H1 (cell line): ENCODE results near the gene ARL3. TPM values are rescaled to one million over a fixed set of nuclear protein-coding genes. Genes with fewer than 3 reads are reported as not detected.
A peak's percentile ranks its signal among the peaks of the same experiment; 100 is the strongest.

ENCODE experiments used
- CTCF ChIA-PET: fragments of 300-600 bp; sonication (Branson Sonifier 250); formaldehyde crosslinking; loops from one replicate; lab custom pipeline; 2021; ENCODE audit not compliant: partially characterized antibody; lab: Charles Lee
- POLR2A ChIA-PET: fragments of 300-600 bp; sonication (Branson Sonifier 250); formaldehyde crosslinking; loops from one replicate; lab custom pipeline; 2021; ENCODE audit warnings: inconsistent platforms; ENCODE audit not compliant: partially characterized antibody; lab: Charles Lee
- DNase-seq, 2 experiments: peaks; one replicate each; pipeline versions ENCODE4 v3.0.0 to v3.0.0-alpha.2; 2010 to 2022; ENCODE audit warnings: low spot score in 2 of 2, low read depth in 1 of 2, mixed read lengths in 1 of 2
- FAIRE-seq: peaks from 2 replicates; lab custom pipeline; 2011; peaks lifted over from hg19 to GRCh38; lab: Jason Lieb, UNC
- H2AFZ ChIP-seq: 2 replicates; pipeline ENCODE4 v1.8.1; 2012; ENCODE audit warnings: low read length, inconsistent platforms
- H2AK5ac ChIP-seq: 2 replicates; pipeline ENCODE4 v1.6.1; 2013; ENCODE audit warnings: low read depth, low read length
- H2BK120ac ChIP-seq: replicated peaks from 2 replicates; pipeline ENCODE3; 2013; ENCODE audit warnings: low read depth, low read length, inconsistent platforms
- H2BK12ac ChIP-seq: 2 replicates; pipeline ENCODE4 v1.6.1; 2013; ENCODE audit warnings: low read depth, low read length
- H2BK15ac ChIP-seq: 2 replicates; pipeline ENCODE4 v1.6.1; 2013; ENCODE audit warnings: low read length
- H2BK20ac ChIP-seq: 2 replicates; pipeline ENCODE4 v1.6.1; 2013; ENCODE audit warnings: low read length
- H2BK5ac ChIP-seq: 2 replicates; pipeline ENCODE4 v1.6.1; 2013; ENCODE audit warnings: low read depth, low read length
- H3K14ac ChIP-seq: 2 replicates; pipeline ENCODE4 v1.6.1; 2013; ENCODE audit warnings: inconsistent platforms; ENCODE audit not compliant: insufficient read length
- H3K18ac ChIP-seq: 2 replicates; pipeline ENCODE4 v1.6.1; 2013; ENCODE audit warnings: low read length; ENCODE audit errors: extremely low read depth
- H3K23ac ChIP-seq: 2 replicates; pipeline ENCODE4 v1.6.1; 2013; ENCODE audit warnings: inconsistent platforms; ENCODE audit not compliant: insufficient read length
- H3K23me2 ChIP-seq: 2 replicates; pipeline ENCODE4 v1.6.1; 2013; ENCODE audit warnings: low read depth, low read length
- H3K27ac ChIP-seq: 2 replicates; pipeline ENCODE4 v1.6.1; 2011; ENCODE audit warnings: low read depth, low read length, inconsistent platforms
- H3K27me3 ChIP-seq, 4 experiments: replicated peaks in 1 of 4; 1 replicate in 1 of 4; 2 replicates in 3 of 4; pipeline versions ENCODE4 v1.6.1 to v1.8.1; 2011 to 2013; ENCODE audit warnings: low read length in 3 of 4, mild to moderate bottlenecking in 3 of 4, inconsistent platforms in 2 of 4, mixed read lengths in 2 of 4, moderate library complexity in 1 of 4; ENCODE audit not compliant: control insufficient read depth in 3 of 4, insufficient read depth in 3 of 4; ENCODE audit errors: extremely low read depth in 1 of 4
- H3K36me3 ChIP-seq, 4 experiments: 2 replicates each; pipeline versions ENCODE4 v1.6.1 to v1.8.1; 2011 to 2013; ENCODE audit warnings: mild to moderate bottlenecking in 4 of 4, low read length in 3 of 4, moderate library complexity in 2 of 4, control low read depth in 1 of 4, inconsistent platforms in 1 of 4; ENCODE audit not compliant: insufficient read depth in 4 of 4, control insufficient read depth in 2 of 4
- H3K4ac ChIP-seq: replicated peaks from 2 replicates; pipeline ENCODE3; 2013; ENCODE audit warnings: low read length, low read depth, mixed read lengths, inconsistent platforms; ENCODE audit not compliant: insufficient read length
- H3K4me1 ChIP-seq, 4 experiments: replicated peaks in 1 of 4; 1 replicate in 1 of 4; 2 replicates in 3 of 4; pipeline versions ENCODE4 v1.6.1 to v1.8.1; 2011 to 2013; ENCODE audit warnings: low read length in 3 of 4, inconsistent platforms in 2 of 4, mixed read lengths in 1 of 4; ENCODE audit not compliant: insufficient read depth in 4 of 4, control insufficient read depth in 3 of 4
- H3K4me2 ChIP-seq, 2 experiments: 2 replicates each; pipeline versions ENCODE4 v1.6.1 to v1.8.1; 2011 to 2013; ENCODE audit warnings: low read depth in 2 of 2, low read length in 2 of 2, control low read depth in 1 of 2, inconsistent platforms in 1 of 2, mild to moderate bottlenecking in 1 of 2; ENCODE audit not compliant: insufficient read depth in 1 of 2
- H3K4me3 ChIP-seq, 4 experiments: fragments of 200-600, 300-600 bp in 1 of 4; sonication (generic), shearing (Covaris generic), sonication (Bioruptor Twin) in 1 of 4; 2 replicates each; pipeline versions ENCODE4 v1.5.1 to v1.8.1; 2011 to 2016; ENCODE audit warnings: low read length in 4 of 4, low read depth in 3 of 4, control low read depth in 2 of 4, inconsistent platforms in 2 of 4, mild to moderate bottlenecking in 2 of 4, mixed read lengths in 1 of 4, moderate library complexity in 1 of 4; ENCODE audit not compliant: insufficient read depth in 2 of 4; ENCODE audit errors: extremely low read depth in 1 of 4
- H3K56ac ChIP-seq: replicated peaks from 2 replicates; pipeline ENCODE3; 2013; ENCODE audit warnings: low read depth, mild to moderate bottlenecking, mixed read lengths, low read length, inconsistent platforms; ENCODE audit not compliant: insufficient read length
- H3K79me1 ChIP-seq: 2 replicates; pipeline ENCODE4 v1.6.1; 2013; ENCODE audit warnings: low read depth, low read length, control low read depth
- H3K79me2 ChIP-seq, 2 experiments: 2 replicates each; pipeline versions ENCODE4 v1.6.1 to v1.8.1; 2012 to 2013; ENCODE audit warnings: low read length in 2 of 2, mild to moderate bottlenecking in 2 of 2, inconsistent platforms in 1 of 2; ENCODE audit not compliant: insufficient read depth in 2 of 2, control insufficient read depth in 1 of 2
- H3K9ac ChIP-seq, 4 experiments: replicated peaks in 1 of 4; 1 replicate in 1 of 4; 2 replicates in 3 of 4; pipeline versions ENCODE4 v1.6.1 to v1.8.1; 2011 to 2013; ENCODE audit warnings: low read depth in 3 of 4, low read length in 3 of 4, control low read depth in 2 of 4, mild to moderate bottlenecking in 2 of 4, moderate library complexity in 2 of 4, inconsistent platforms in 1 of 4; ENCODE audit errors: extremely low read depth in 1 of 4
- H3K9me3 ChIP-seq, 2 experiments: 2 replicates each; pipeline versions ENCODE4 v1.6.1 to v1.8.1; 2012 to 2013; ENCODE audit warnings: mild to moderate bottlenecking in 2 of 2, moderate library complexity in 2 of 2, control low read depth in 1 of 2, inconsistent platforms in 1 of 2, low read depth in 1 of 2, low read length in 1 of 2, mixed read lengths in 1 of 2; ENCODE audit not compliant: insufficient read depth in 2 of 2
- H4K20me1 ChIP-seq, 2 experiments: replicated peaks in 1 of 2; 2 replicates each; pipeline versions ENCODE3 to v1.8.1; 2011 to 2013; ENCODE audit warnings: inconsistent platforms in 2 of 2, low read length in 2 of 2, mild to moderate bottlenecking in 1 of 2; ENCODE audit not compliant: insufficient read depth in 2 of 2, control insufficient read depth in 1 of 2
- H4K5ac ChIP-seq: 2 replicates; pipeline ENCODE4 v1.6.1; 2013; ENCODE audit warnings: low read length, low read depth, mixed read lengths, inconsistent platforms; ENCODE audit not compliant: insufficient read length
- H4K8ac ChIP-seq: 2 replicates; pipeline ENCODE4 v1.8.0; 2013; ENCODE audit warnings: mild to moderate bottlenecking, moderate library complexity, low read length, inconsistent platforms; ENCODE audit not compliant: insufficient read depth; ENCODE audit errors: extremely low read depth
- H4K91ac ChIP-seq: replicated peaks from 2 replicates; pipeline ENCODE3; 2013; ENCODE audit warnings: low read length, mixed read lengths, inconsistent platforms; ENCODE audit not compliant: insufficient read length
- JUN ChIP-seq: IDR thresholded peaks from 2 replicates; pipeline ENCODE4 v1.6.1; 2011; ENCODE audit warnings: low read depth, mild to moderate bottlenecking, improper control_type of control experiment, low read length
- POU5F1 ChIP-seq: IDR thresholded peaks from 2 replicates; pipeline ENCODE4 v1.6.1; 2011; ENCODE audit warnings: low read depth, mild to moderate bottlenecking, low read length, moderate library complexity
- RBBP5 ChIP-seq: IDR thresholded peaks from 2 replicates; pipeline ENCODE4 v1.7.1; 2012; ENCODE audit warnings: low read depth, mild to moderate bottlenecking, inconsistent platforms, low read length, moderate library complexity, borderline replicate concordance
- RNF2 ChIP-seq: fragments of 200-900, 300-1000 bp; sonication (generic); IDR thresholded peaks from 2 replicates; pipeline ENCODE4 v1.7.1; 2016; ENCODE audit warnings: borderline replicate concordance, low read depth, mild to moderate bottlenecking, antibody characterized with exemption, low read length; ENCODE audit not compliant: poor library complexity, severe bottlenecking; ENCODE audit errors: missing control alignments
- SP1 ChIP-seq: IDR thresholded peaks from 2 replicates; pipeline ENCODE4 v1.6.1; 2011; ENCODE audit warnings: low read depth, low read length
- SP2 ChIP-seq: IDR thresholded peaks from 2 replicates; pipeline ENCODE4 v1.6.1; 2012; ENCODE audit warnings: mild to moderate bottlenecking, low read length, inconsistent platforms
- SP4 ChIP-seq: IDR thresholded peaks from 2 replicates; pipeline ENCODE4 v1.6.1; 2012; ENCODE audit warnings: low read length, inconsistent platforms
- TBP ChIP-seq: IDR thresholded peaks from 2 replicates; pipeline ENCODE4 v1.6.1; 2011; ENCODE audit warnings: low read depth, low read length, improper control_type of control experiment
- TEAD4 ChIP-seq: IDR thresholded peaks from 2 replicates; pipeline ENCODE4 v1.6.1; 2012; ENCODE audit warnings: low read depth, low read length, inconsistent platforms, mixed read lengths
- WGBS, 2 experiments: shearing (Covaris generic) in 1 of 2; methylation state at CpG; one replicate each; pipeline versions ENCODE4 v1.1.6 to v1.1.7; 2013 to 2015; ENCODE audit warnings: low lambda C conversion rate in 2 of 2, mixed read lengths in 2 of 2, inconsistent platforms in 1 of 2, low coverage in 1 of 2, missing lambda C conversion rate in 1 of 2; ENCODE audit not compliant: insufficient replicate concordance in 2 of 2, insufficient coverage in 1 of 2, insufficient read length in 1 of 2; ENCODE audit errors: extremely low coverage in 1 of 2, missing lambda C conversion rate in 1 of 2; 5-methylcytosine and 5-hydroxymethylcytosine counted together
- polyA plus RNA-seq, 7 experiments: library from polyadenylated mRNA; depleted of rRNA in 3 of 7; stranded (reverse) in 5 of 7; unstranded in 2 of 7; fragments of >200 nt in 5 of 7; fragments of 200-250 nt in 2 of 7; gene quantifications; 1 replicate in 5 of 7; 2 replicates in 1 of 7; 4 replicates in 1 of 7; pipeline versions ENCODE4 v1.2.1 to v1.2.3, GENCODE V29; 2011 to 2013; ENCODE audit warnings: missing spikeins in 2 of 7, mixed read lengths in 2 of 7
- total RNA-seq: library from RNA; stranded (reverse); fragmentation: NEBNext Ultra II Directional; extraction: Animal tissue kit (Norgen Biotek cat#: 25700); gene quantifications from 2 replicates; pipeline ENCODE4 v1.2.1, GENCODE V29; 2021

The ARL3 gene
- total and polyA plus RNA-seq, 2 of the 8 experiments (the other 6 are each of a cell fraction or from before 2014, with no cell fraction given): 8.8 to 16.2 TPM

GRCh38 chr10:102629661-102630614 is 84.3 kb downstream of the ARL3 start:
- Histone ChIP-seq H3K27ac (peak overlapping the region; percentile 71; the same call in 1 of the 2 replicates), H2AK5ac (0 out of 2 replicates have a peak overlapping the region, but pooled peaks have one; percentile 77), H3K4me2 (peak overlapping the region in 1 of 2 experiments; percentile 2; a peak in 1 of 4 replicates), H3K9me3 (no peaks in the 10 kb centered on the region), H3K4ac (peak overlapping the region; percentile 73), H2AFZ (no peak overlapping the region), H4K91ac (peak overlapping the region; percentile 49), H3K79me1 (no peaks in the 10 kb centered on the region), H2BK12ac (peak overlapping the region; percentile 99; the same call in 1 of the 2 replicates), H4K5ac (peak overlapping the region; percentile 88), H3K23me2 (no peaks in the 10 kb centered on the region; the same call in none of the 2 replicates), H3K23ac (no peak overlapping the region), H3K79me2 (no peaks in the 10 kb centered on the region), H4K20me1 (no peaks in the 10 kb centered on the region), H3K9ac (peak overlapping the region in 1 of 4 experiments; percentile 25; a peak in 2 of 7 replicates), H2BK5ac (peak overlapping the region; percentile 97; the same call in 1 of the 2 replicates), H3K56ac (no peak overlapping the region), H2BK20ac (peak overlapping the region; percentile 80; the same call in 1 of the 2 replicates), H3K18ac (peak overlapping the region; percentile 95), H3K4me1 (peaks cover 26 to 68% (median 51%) of the 10 kb centered on the region in 4 experiments), H2BK120ac (peak overlapping the region; percentile 19), H3K14ac (no peak overlapping the region), H2BK15ac (0 out of 2 replicates have a peak overlapping the region, but pooled peaks have one; percentile 75), H3K4me3 (no peak overlapping the region), H3K36me3 (no peaks in the 10 kb centered on the region; a peak in 1 of 8 replicates), H4K8ac (no peak overlapping the region), H3K27me3 (no peaks in the 10 kb centered on the region)
- FAIRE-seq (peak; percentile 52), DNase-seq (peak; percentile 60 to 73)
- POLR2A ChIA-PET: interaction anchor here (0.8 to 5.6 kb wide), 10 partner anchors 11 to 127 kb away, joined by 3 to 51 read pairs (median 4); partner anchors contain the start of genes ACTR1A and TRIM8
- CTCF ChIA-PET: interaction anchor here (0.5 to 14.3 kb wide), 15 partner anchors 9 to 456 kb away, joined by 3 to 160 read pairs (median 4); partner anchors contain the start of gene TRIM8
- WGBS, 2 experiments: 65% methylated on average over 22 of the region's 22 CpGs; no CpG with 5 or more reads in 1 of the 2 experiments
- TF ChIP-seq TEAD4: peak; percentile 79
- TF ChIP-seq TBP: no peak
- TF ChIP-seq JUN: no peak
- TF ChIP-seq SP2: no peak
- no peak for TF ChIP-seq SP4
- TF ChIP-seq RNF2: no peak
- no peak for TF ChIP-seq POU5F1
- 0 out of 2 replicates have a peak, but pooled peaks have one; percentile 37 for TF ChIP-seq RBBP5
- peak; percentile 72; the same call in 1 of the 2 replicates for TF ChIP-seq SP1
